HG03280 (cell line): Measurements from ENCODE around the gene METTL25.
A peak's percentile ranks its signal among the peaks of the same experiment; 100 is the strongest.

ENCODE experiments used
- ATAC-seq: cut with Tn5 transposase; IDR thresholded peaks from one replicate; pipeline ENCODE4 v1.9.1; 2021; ENCODE audit warnings: mild to moderate bottlenecking, moderate library complexity; ENCODE audit not compliant: unreplicated experiment

The METTL25 gene

GRCh38 chr12:82461836-82462235, 103.5 kb downstream of the METTL25 start:
- ATAC-seq: no peak

GRCh38 chr12:82468563-82468962, 110.2 kb downstream of the METTL25 start:
- ATAC-seq: no peak

GRCh38 chr12:82470906-82471512, 112.7 kb downstream of the METTL25 start:
- no peak for ATAC-seq

GRCh38 chr12:82473111-82473754, 114.9 kb downstream of the METTL25 start:
- no peak for ATAC-seq

- no peak for ATAC-seq
Measured at GRCh38 chr12:82474181-82474797, 116.0 kb downstream of the METTL25 start.

GRCh38 chr12:82474798-82475184, 116.5 kb downstream of the METTL25 start:
- ATAC-seq: no peak

- no peak for ATAC-seq
Measured at GRCh38 chr12:82475211-82475610, 116.9 kb downstream of the METTL25 start.

- no peak for ATAC-seq
Measured at GRCh38 chr12:82476511-82476910, 118.2 kb downstream of the METTL25 start.

- ATAC-seq: no peak
Measured at GRCh38 chr12:82479511-82479910, 121.2 kb downstream of the METTL25 start.

GRCh38 chr12:82480606-82481005, 122.3 kb downstream of the METTL25 start:
- ATAC-seq: no peak

- no peak for ATAC-seq
Measured at GRCh38 chr12:82481954-82482353, 123.6 kb downstream of the METTL25 start.

GRCh38 chr12:82486524-82487235, 128.4 kb downstream of the METTL25 start:
- no peak for ATAC-seq

- ATAC-seq: no peak
Measured at GRCh38 chr12:82504409-82504808, 146.1 kb downstream of the METTL25 start.

- ATAC-seq: no peak
Measured at GRCh38 chr12:82505150-82505549, 146.8 kb downstream of the METTL25 start.

GRCh38 chr12:82507686-82508085, 149.4 kb downstream of the METTL25 start:
- no peak for ATAC-seq

GRCh38 chr12:82510386-82510785, 152.1 kb downstream of the METTL25 start:
- ATAC-seq: no peak

- ATAC-seq: no peak
Measured at GRCh38 chr12:82514880-82515279, 156.6 kb downstream of the METTL25 start.

- no peak for ATAC-seq
Measured at GRCh38 chr12:82515652-82516051, 157.3 kb downstream of the METTL25 start.

- ATAC-seq: peak; percentile 82
Measured at GRCh38 chr12:82517027-82517426, 158.7 kb downstream of the METTL25 start.

- ATAC-seq: no peak
Measured at GRCh38 chr12:82517808-82518207, 159.5 kb downstream of the METTL25 start.

- ATAC-seq: no peak
Measured at GRCh38 chr12:82519510-82519909, 161.2 kb downstream of the METTL25 start.

- no peak for ATAC-seq
Measured at GRCh38 chr12:82522285-82522684, 164.0 kb downstream of the METTL25 start.
